Ishikawa (cell line): ENCODE results near the gene SV2A.

Experiments used
- CEBPB ChIP-seq: IDR thresholded peaks from 2 replicates; pipeline ENCODE4 v1.6.1; 2012
- EGR1 ChIP-seq: IDR thresholded peaks from 2 replicates; pipeline ENCODE4 v1.6.1; 2012
- EP300 ChIP-seq: IDR thresholded peaks from 2 replicates; pipeline ENCODE4 v1.6.1; 2012; ENCODE audit warnings: borderline replicate concordance
- FOXM1 ChIP-seq: IDR thresholded peaks from 2 replicates; pipeline ENCODE4 v1.6.1; 2012; ENCODE audit warnings: low read depth, borderline replicate concordance
- MAX ChIP-seq: IDR thresholded peaks from 2 replicates; pipeline ENCODE4 v1.6.1; 2012
- RAD21 ChIP-seq: IDR thresholded peaks from 2 replicates; pipeline ENCODE4 v1.6.1; 2012; ENCODE audit warnings: low read depth
- REST ChIP-seq: IDR thresholded peaks from 2 replicates; pipeline ENCODE4 v1.6.1; 2012; ENCODE audit warnings: low read depth, mild to moderate bottlenecking
- TAF1 ChIP-seq: IDR thresholded peaks from 2 replicates; pipeline ENCODE4 v1.6.1; 2012; ENCODE audit warnings: low read depth, mild to moderate bottlenecking
- TCF12 ChIP-seq: IDR thresholded peaks from 2 replicates; pipeline ENCODE4 v1.6.1; 2012; ENCODE audit warnings: low read depth
- TEAD4 ChIP-seq: IDR thresholded peaks from 2 replicates; pipeline ENCODE4 v1.6.1; 2012
- YY1 ChIP-seq: IDR thresholded peaks from 2 replicates; pipeline ENCODE4 v1.6.1; 2012; ENCODE audit warnings: low read depth
- ZBTB7A ChIP-seq: IDR thresholded peaks from 2 replicates; pipeline ENCODE4 v1.6.1; 2012; ENCODE audit warnings: low read depth

- TF ChIP-seq TAF1 = no peak
- TF ChIP-seq TCF12 = no peak
- TF ChIP-seq EP300 = no peak
- no peak for TF ChIP-seq EGR1
- no peak for TF ChIP-seq MAX
- TF ChIP-seq RAD21 = no peak
- no peak for TF ChIP-seq CEBPB
- TF ChIP-seq FOXM1 = no peak
- no peak for TF ChIP-seq REST
- no peak for TF ChIP-seq TEAD4
- no peak for TF ChIP-seq YY1
- TF ChIP-seq ZBTB7A = no peak
Observed at GRCh38 chr1:149965440-149965839, 47.8 kb upstream of the SV2A start.
